H1 (cell line): Measurements from ENCODE around the gene ARL17A. TPM values are rescaled to one million over a fixed set of nuclear protein-coding genes. Genes with fewer than 3 reads are reported as not detected.
"Not testable (repeated sequence)": the region's sequence is repeated elsewhere in the genome, so short reads cannot be mapped to it uniquely, and the experiment has no call there.

Source experiments
- CTCF ChIA-PET: fragments of 300-600 bp; sonication (Branson Sonifier 250); formaldehyde crosslinking; loops from one replicate; lab custom pipeline; 2021; ENCODE audit not compliant: partially characterized antibody; lab: Charles Lee
- POLR2A ChIA-PET: fragments of 300-600 bp; sonication (Branson Sonifier 250); formaldehyde crosslinking; loops from one replicate; lab custom pipeline; 2021; ENCODE audit warnings: inconsistent platforms; ENCODE audit not compliant: partially characterized antibody; lab: Charles Lee
- DNase-seq, 2 experiments: peaks; one replicate each; pipeline versions ENCODE4 v3.0.0 to v3.0.0-alpha.2; 2010 to 2022; ENCODE audit warnings: low spot score in 2 of 2, low read depth in 1 of 2, mixed read lengths in 1 of 2
- FAIRE-seq: peaks from 2 replicates; lab custom pipeline; 2011; peaks lifted over from hg19 to GRCh38; lab: Jason Lieb, UNC
- H2AFZ ChIP-seq: 2 replicates; pipeline ENCODE4 v1.8.1; 2012; ENCODE audit warnings: low read length, inconsistent platforms
- H2AK5ac ChIP-seq: 2 replicates; pipeline ENCODE4 v1.6.1; 2013; ENCODE audit warnings: low read depth, low read length
- H2BK120ac ChIP-seq: replicated peaks from 2 replicates; pipeline ENCODE3; 2013; ENCODE audit warnings: low read depth, low read length, inconsistent platforms
- H2BK12ac ChIP-seq: 2 replicates; pipeline ENCODE4 v1.6.1; 2013; ENCODE audit warnings: low read depth, low read length
- H2BK15ac ChIP-seq: 2 replicates; pipeline ENCODE4 v1.6.1; 2013; ENCODE audit warnings: low read length
- H2BK20ac ChIP-seq: 2 replicates; pipeline ENCODE4 v1.6.1; 2013; ENCODE audit warnings: low read length
- H2BK5ac ChIP-seq: 2 replicates; pipeline ENCODE4 v1.6.1; 2013; ENCODE audit warnings: low read depth, low read length
- H3K14ac ChIP-seq: 2 replicates; pipeline ENCODE4 v1.6.1; 2013; ENCODE audit warnings: inconsistent platforms; ENCODE audit not compliant: insufficient read length
- H3K18ac ChIP-seq: 2 replicates; pipeline ENCODE4 v1.6.1; 2013; ENCODE audit warnings: low read length; ENCODE audit errors: extremely low read depth
- H3K23ac ChIP-seq: 2 replicates; pipeline ENCODE4 v1.6.1; 2013; ENCODE audit warnings: inconsistent platforms; ENCODE audit not compliant: insufficient read length
- H3K23me2 ChIP-seq: 2 replicates; pipeline ENCODE4 v1.6.1; 2013; ENCODE audit warnings: low read depth, low read length
- H3K27ac ChIP-seq: 2 replicates; pipeline ENCODE4 v1.6.1; 2011; ENCODE audit warnings: low read depth, low read length, inconsistent platforms
- H3K27me3 ChIP-seq, 4 experiments: replicated peaks in 1 of 4; 1 replicate in 1 of 4; 2 replicates in 3 of 4; pipeline versions ENCODE4 v1.6.1 to v1.8.1; 2011 to 2013; ENCODE audit warnings: low read length in 3 of 4, mild to moderate bottlenecking in 3 of 4, inconsistent platforms in 2 of 4, mixed read lengths in 2 of 4, moderate library complexity in 1 of 4; ENCODE audit not compliant: control insufficient read depth in 3 of 4, insufficient read depth in 3 of 4; ENCODE audit errors: extremely low read depth in 1 of 4
- H3K36me3 ChIP-seq, 4 experiments: 2 replicates each; pipeline versions ENCODE4 v1.6.1 to v1.8.1; 2011 to 2013; ENCODE audit warnings: mild to moderate bottlenecking in 4 of 4, low read length in 3 of 4, moderate library complexity in 2 of 4, control low read depth in 1 of 4, inconsistent platforms in 1 of 4; ENCODE audit not compliant: insufficient read depth in 4 of 4, control insufficient read depth in 2 of 4
- H3K4ac ChIP-seq: replicated peaks from 2 replicates; pipeline ENCODE3; 2013; ENCODE audit warnings: low read length, low read depth, mixed read lengths, inconsistent platforms; ENCODE audit not compliant: insufficient read length
- H3K4me1 ChIP-seq, 4 experiments: replicated peaks in 1 of 4; 1 replicate in 1 of 4; 2 replicates in 3 of 4; pipeline versions ENCODE4 v1.6.1 to v1.8.1; 2011 to 2013; ENCODE audit warnings: low read length in 3 of 4, inconsistent platforms in 2 of 4, mixed read lengths in 1 of 4; ENCODE audit not compliant: insufficient read depth in 4 of 4, control insufficient read depth in 3 of 4
- H3K4me2 ChIP-seq, 2 experiments: 2 replicates each; pipeline versions ENCODE4 v1.6.1 to v1.8.1; 2011 to 2013; ENCODE audit warnings: low read depth in 2 of 2, low read length in 2 of 2, control low read depth in 1 of 2, inconsistent platforms in 1 of 2, mild to moderate bottlenecking in 1 of 2; ENCODE audit not compliant: insufficient read depth in 1 of 2
- H3K4me3 ChIP-seq, 4 experiments: fragments of 200-600, 300-600 bp in 1 of 4; sonication (generic), shearing (Covaris generic), sonication (Bioruptor Twin) in 1 of 4; 2 replicates each; pipeline versions ENCODE4 v1.5.1 to v1.8.1; 2011 to 2016; ENCODE audit warnings: low read length in 4 of 4, low read depth in 3 of 4, control low read depth in 2 of 4, inconsistent platforms in 2 of 4, mild to moderate bottlenecking in 2 of 4, mixed read lengths in 1 of 4, moderate library complexity in 1 of 4; ENCODE audit not compliant: insufficient read depth in 2 of 4; ENCODE audit errors: extremely low read depth in 1 of 4
- H3K56ac ChIP-seq: replicated peaks from 2 replicates; pipeline ENCODE3; 2013; ENCODE audit warnings: low read depth, mild to moderate bottlenecking, mixed read lengths, low read length, inconsistent platforms; ENCODE audit not compliant: insufficient read length
- H3K79me1 ChIP-seq: 2 replicates; pipeline ENCODE4 v1.6.1; 2013; ENCODE audit warnings: low read depth, low read length, control low read depth
- H3K79me2 ChIP-seq, 2 experiments: 2 replicates each; pipeline versions ENCODE4 v1.6.1 to v1.8.1; 2012 to 2013; ENCODE audit warnings: low read length in 2 of 2, mild to moderate bottlenecking in 2 of 2, inconsistent platforms in 1 of 2; ENCODE audit not compliant: insufficient read depth in 2 of 2, control insufficient read depth in 1 of 2
- H3K9ac ChIP-seq, 4 experiments: replicated peaks in 1 of 4; 1 replicate in 1 of 4; 2 replicates in 3 of 4; pipeline versions ENCODE4 v1.6.1 to v1.8.1; 2011 to 2013; ENCODE audit warnings: low read depth in 3 of 4, low read length in 3 of 4, control low read depth in 2 of 4, mild to moderate bottlenecking in 2 of 4, moderate library complexity in 2 of 4, inconsistent platforms in 1 of 4; ENCODE audit errors: extremely low read depth in 1 of 4
- H3K9me3 ChIP-seq, 2 experiments: 2 replicates each; pipeline versions ENCODE4 v1.6.1 to v1.8.1; 2012 to 2013; ENCODE audit warnings: mild to moderate bottlenecking in 2 of 2, moderate library complexity in 2 of 2, control low read depth in 1 of 2, inconsistent platforms in 1 of 2, low read depth in 1 of 2, low read length in 1 of 2, mixed read lengths in 1 of 2; ENCODE audit not compliant: insufficient read depth in 2 of 2
- H4K20me1 ChIP-seq, 2 experiments: replicated peaks in 1 of 2; 2 replicates each; pipeline versions ENCODE3 to v1.8.1; 2011 to 2013; ENCODE audit warnings: inconsistent platforms in 2 of 2, low read length in 2 of 2, mild to moderate bottlenecking in 1 of 2; ENCODE audit not compliant: insufficient read depth in 2 of 2, control insufficient read depth in 1 of 2
- H4K5ac ChIP-seq: 2 replicates; pipeline ENCODE4 v1.6.1; 2013; ENCODE audit warnings: low read length, low read depth, mixed read lengths, inconsistent platforms; ENCODE audit not compliant: insufficient read length
- H4K8ac ChIP-seq: 2 replicates; pipeline ENCODE4 v1.8.0; 2013; ENCODE audit warnings: mild to moderate bottlenecking, moderate library complexity, low read length, inconsistent platforms; ENCODE audit not compliant: insufficient read depth; ENCODE audit errors: extremely low read depth
- H4K91ac ChIP-seq: replicated peaks from 2 replicates; pipeline ENCODE3; 2013; ENCODE audit warnings: low read length, mixed read lengths, inconsistent platforms; ENCODE audit not compliant: insufficient read length
- WGBS, 2 experiments: shearing (Covaris generic) in 1 of 2; methylation state at CpG; one replicate each; pipeline versions ENCODE4 v1.1.6 to v1.1.7; 2013 to 2015; ENCODE audit warnings: low lambda C conversion rate in 2 of 2, mixed read lengths in 2 of 2, inconsistent platforms in 1 of 2, low coverage in 1 of 2, missing lambda C conversion rate in 1 of 2; ENCODE audit not compliant: insufficient replicate concordance in 2 of 2, insufficient coverage in 1 of 2, insufficient read length in 1 of 2; ENCODE audit errors: extremely low coverage in 1 of 2, missing lambda C conversion rate in 1 of 2; 5-methylcytosine and 5-hydroxymethylcytosine counted together
- polyA plus RNA-seq, 7 experiments: library from polyadenylated mRNA; depleted of rRNA in 3 of 7; stranded (reverse) in 5 of 7; unstranded in 2 of 7; fragments of >200 nt in 5 of 7; fragments of 200-250 nt in 2 of 7; gene quantifications; 1 replicate in 5 of 7; 2 replicates in 1 of 7; 4 replicates in 1 of 7; pipeline versions ENCODE4 v1.2.1 to v1.2.3, GENCODE V29; 2011 to 2013; ENCODE audit warnings: missing spikeins in 2 of 7, mixed read lengths in 2 of 7
- total RNA-seq: library from RNA; stranded (reverse); fragmentation: NEBNext Ultra II Directional; extraction: Animal tissue kit (Norgen Biotek cat#: 25700); gene quantifications from 2 replicates; pipeline ENCODE4 v1.2.1, GENCODE V29; 2021

ARL17A gene
- total and polyA plus RNA-seq, 2 of the 8 experiments (the other 6 are each of a cell fraction or from before 2014, with no cell fraction given) = 24.6 to 29.0 TPM

DNA sequence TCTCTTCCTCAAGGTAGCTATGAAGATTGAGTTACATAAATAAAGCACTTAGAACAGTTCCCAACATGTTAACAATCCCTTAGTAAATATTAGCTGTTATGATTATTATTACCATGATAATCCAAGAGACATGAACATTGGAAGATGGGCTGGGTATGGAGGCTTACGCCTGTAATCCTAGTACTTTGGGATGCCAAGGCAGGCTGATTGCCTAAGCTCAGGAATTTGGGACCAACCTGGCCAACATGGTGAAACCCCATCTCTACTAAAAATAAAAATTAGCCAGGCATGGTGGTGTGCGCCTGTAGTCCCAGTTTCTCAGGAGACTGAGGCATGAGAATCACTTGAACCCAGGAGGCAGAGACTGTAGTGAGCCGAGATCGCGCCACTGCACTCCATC, 45.2 kb upstream of the ARL17A start:
- FAIRE-seq, H3K23me2 ChIP-seq, H2BK5ac ChIP-seq, H3K4ac ChIP-seq, H3K36me3 ChIP-seq, H3K4me2 ChIP-seq, H3K4me3 ChIP-seq, H2AFZ ChIP-seq, POLR2A ChIA-PET, H2BK15ac ChIP-seq, H2AK5ac ChIP-seq, H3K9ac ChIP-seq, H3K27ac ChIP-seq, CTCF ChIA-PET, H2BK120ac ChIP-seq, H3K79me2 ChIP-seq, H3K23ac ChIP-seq, H3K56ac ChIP-seq, H3K79me1 ChIP-seq, H3K27me3 ChIP-seq, DNase-seq, H3K4me1 ChIP-seq, H3K18ac ChIP-seq, H4K8ac ChIP-seq, H2BK20ac ChIP-seq, H3K9me3 ChIP-seq, H4K91ac ChIP-seq, H3K14ac ChIP-seq, H4K20me1 ChIP-seq, H2BK12ac ChIP-seq, H4K5ac ChIP-seq: not testable (repeated sequence)
- WGBS, 2 experiments = no CpG with 5 or more reads among the region's 5 CpGs

DNA sequence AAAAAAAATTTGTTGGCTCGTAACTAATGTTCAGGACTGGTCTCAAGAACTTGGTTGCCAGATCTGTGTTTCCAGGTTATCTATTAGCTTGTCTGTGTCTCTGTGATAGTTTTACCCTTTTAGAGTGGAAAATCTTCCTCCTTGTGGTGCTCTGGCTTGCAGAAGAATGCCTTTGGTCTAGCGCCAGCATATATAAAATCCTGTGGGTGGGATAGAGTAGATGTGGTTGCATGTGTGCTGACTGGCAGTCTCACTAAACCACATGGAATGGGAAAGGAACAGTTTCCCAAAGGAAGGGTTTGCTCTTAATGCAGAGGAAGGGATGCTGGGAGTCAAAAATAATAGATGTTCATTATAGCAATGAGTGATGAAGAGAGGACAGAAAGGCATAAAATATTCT, 44.3 kb upstream of the ARL17A start:
- H2BK12ac ChIP-seq, H2AFZ ChIP-seq, H3K4me2 ChIP-seq, H3K79me2 ChIP-seq, H3K36me3 ChIP-seq, H4K91ac ChIP-seq, H4K5ac ChIP-seq, H2BK15ac ChIP-seq, H3K27ac ChIP-seq, H3K4me1 ChIP-seq, CTCF ChIA-PET, POLR2A ChIA-PET, H3K27me3 ChIP-seq, H3K23me2 ChIP-seq, H3K9me3 ChIP-seq, H4K8ac ChIP-seq, H3K56ac ChIP-seq, H3K79me1 ChIP-seq, H3K9ac ChIP-seq, H2AK5ac ChIP-seq, H3K18ac ChIP-seq, H2BK5ac ChIP-seq, H3K23ac ChIP-seq, H2BK20ac ChIP-seq, H2BK120ac ChIP-seq, H4K20me1 ChIP-seq, H3K14ac ChIP-seq, H3K4me3 ChIP-seq, H3K4ac ChIP-seq, DNase-seq: not testable (repeated sequence)
- peak; percentile 84 for FAIRE-seq
- no CpG with 5 or more reads among the region's 2 CpGs for WGBS, 2 experiments
